HG03159 (cell line): ENCODE data around the gene PLA2G15.
A peak's percentile ranks its signal among the peaks of the same experiment; 100 is the strongest.

Experiments used
- ATAC-seq: cut with Tn5 transposase; IDR thresholded peaks from one replicate; pipeline ENCODE4 v1.9.1; 2021; ENCODE audit warnings: mild to moderate bottlenecking, moderate library complexity; ENCODE audit not compliant: unreplicated experiment

Gene PLA2G15

DNA sequence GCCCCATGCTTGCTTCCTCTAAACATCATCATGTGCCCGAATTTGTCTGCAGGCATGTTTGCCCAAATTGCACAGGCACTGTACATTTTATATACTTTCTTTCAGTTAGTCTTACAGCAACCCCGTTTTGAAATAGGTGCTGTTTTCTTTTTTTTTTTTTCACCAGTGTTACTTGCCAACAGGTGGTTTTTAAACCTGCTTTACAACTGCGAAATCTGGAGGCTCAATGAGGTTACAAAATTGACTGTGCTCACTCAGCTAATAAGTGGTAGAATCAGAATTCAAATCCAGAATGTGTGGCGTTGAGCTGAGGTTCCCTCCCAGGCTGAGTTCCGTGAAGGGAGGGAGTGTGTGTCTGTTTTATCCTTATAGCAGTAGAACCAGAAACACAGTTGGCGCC is 5.8 kb downstream of the PLA2G15 start:
- no peak for ATAC-seq

- ATAC-seq = no peak
Measured at GRCh38 chr16:68251832-68252231, 6.7 kb downstream of the PLA2G15 start.

DNA sequence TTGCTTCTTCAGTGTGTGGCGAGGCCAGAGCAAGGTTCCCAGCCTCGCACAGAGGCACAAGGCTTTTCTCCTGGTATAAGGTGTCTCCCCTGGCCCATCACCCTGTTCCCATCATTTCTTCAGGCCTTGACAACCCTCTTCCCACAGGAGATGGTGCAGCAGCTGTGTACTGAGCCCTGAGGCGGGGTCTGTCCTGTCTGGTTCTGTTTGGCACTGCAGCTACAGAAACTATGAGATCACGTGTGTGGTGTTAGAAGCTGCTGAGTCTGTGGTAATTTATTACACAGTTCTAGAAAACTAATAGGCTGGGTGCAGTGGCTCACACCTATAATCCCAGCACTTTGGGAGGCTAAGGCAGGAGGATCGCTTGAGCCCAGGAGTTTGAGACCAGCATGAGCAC is 7.2 kb downstream of the PLA2G15 start:
- ATAC-seq = no peak

- ATAC-seq = no peak
Measured at GRCh38 chr16:68253721-68254120, 8.5 kb downstream of the PLA2G15 start.

- ATAC-seq = no peak
Measured at GRCh38 chr16:68255712-68256111, 10.5 kb downstream of the PLA2G15 start.

- peak; percentile 52 for ATAC-seq
Measured at GRCh38 chr16:68257251-68257905, 12.2 kb downstream of the PLA2G15 start.

DNA sequence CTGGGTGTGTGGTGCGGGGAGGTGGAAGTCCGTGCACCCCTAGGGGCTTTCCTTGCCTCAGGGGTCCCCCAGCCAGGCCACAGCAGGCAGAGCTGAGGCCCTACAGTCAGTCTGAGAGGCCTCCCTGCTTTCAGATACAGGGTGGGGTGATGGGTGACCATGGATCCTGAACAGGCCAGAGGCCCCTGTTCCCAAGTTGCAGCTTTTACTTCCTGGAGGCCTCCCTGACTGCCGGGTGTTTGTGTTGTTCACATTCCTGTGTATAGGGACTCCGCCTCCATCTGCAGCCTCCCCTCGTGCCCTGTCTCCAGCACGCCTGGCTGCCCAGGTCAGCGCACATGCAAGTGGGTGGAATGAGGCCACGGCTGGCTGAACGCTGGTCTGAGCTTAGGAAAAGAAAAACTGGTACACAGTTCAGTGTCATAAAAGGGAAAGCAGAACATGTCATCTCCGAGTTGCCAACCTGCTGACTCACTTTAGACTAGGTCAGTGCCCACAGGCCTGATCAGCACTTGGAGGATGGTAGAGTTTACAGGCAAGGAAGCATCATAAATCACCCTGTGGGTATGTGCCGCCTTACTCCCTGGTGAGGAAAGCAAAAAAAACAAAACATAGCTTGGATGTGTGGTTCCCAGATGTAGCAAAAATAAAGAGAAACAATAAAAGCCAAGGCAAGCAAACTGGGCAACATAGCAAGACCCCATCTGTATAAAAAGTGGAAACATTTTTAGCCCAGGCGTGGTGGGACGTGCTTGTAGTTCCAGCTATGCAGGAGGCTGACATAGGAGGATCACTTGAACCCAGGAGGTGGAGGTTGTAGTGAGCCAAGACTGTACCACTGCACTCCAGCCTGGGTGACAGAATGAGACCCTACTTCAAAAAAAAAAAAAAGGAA is 13.0 kb downstream of the PLA2G15 start:
- ATAC-seq = peak; percentile 17

GRCh38 chr16:68259007-68259825 is 14.0 kb downstream of the PLA2G15 start:
- no peak for ATAC-seq

DNA sequence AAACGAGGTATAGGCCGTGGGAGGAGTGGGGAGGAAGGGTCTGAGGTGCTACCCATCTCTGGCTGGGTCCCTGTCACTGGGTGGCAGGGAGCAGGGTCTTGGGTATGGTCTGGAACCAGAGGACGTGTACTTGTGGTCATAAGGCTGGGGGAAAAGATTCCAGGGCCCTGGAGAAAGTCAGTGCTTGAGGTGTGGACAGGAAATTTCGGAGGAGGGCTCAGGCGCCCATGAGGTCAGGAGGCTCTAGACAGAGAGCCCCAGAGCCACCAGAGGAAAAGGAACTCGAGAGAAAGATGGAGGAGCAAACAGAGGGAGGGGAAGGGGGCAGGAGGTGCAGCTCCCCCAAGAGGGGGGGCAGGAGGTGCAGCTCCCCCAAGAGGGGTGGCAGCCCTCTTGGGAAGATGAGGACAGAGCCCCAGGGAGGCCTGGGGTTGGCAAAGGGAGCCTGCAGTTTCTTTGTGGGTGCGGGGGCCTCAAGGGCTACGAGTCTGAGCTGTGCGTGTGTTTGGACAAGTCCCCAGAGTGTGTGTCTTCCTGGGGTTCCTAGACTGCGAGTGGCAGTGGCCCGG is 18.5 kb downstream of the PLA2G15 start:
- no peak for ATAC-seq

- peak; percentile 58 for ATAC-seq
Measured at GRCh38 chr16:68264128-68265077, 19.2 kb downstream of the PLA2G15 start, which contains the start of gene SLC7A6. TSS of gene SLC7A6 (plus strand) at chr16:68264526. CDS start at chr16:68274727, 10,201 bp downstream.

DNA sequence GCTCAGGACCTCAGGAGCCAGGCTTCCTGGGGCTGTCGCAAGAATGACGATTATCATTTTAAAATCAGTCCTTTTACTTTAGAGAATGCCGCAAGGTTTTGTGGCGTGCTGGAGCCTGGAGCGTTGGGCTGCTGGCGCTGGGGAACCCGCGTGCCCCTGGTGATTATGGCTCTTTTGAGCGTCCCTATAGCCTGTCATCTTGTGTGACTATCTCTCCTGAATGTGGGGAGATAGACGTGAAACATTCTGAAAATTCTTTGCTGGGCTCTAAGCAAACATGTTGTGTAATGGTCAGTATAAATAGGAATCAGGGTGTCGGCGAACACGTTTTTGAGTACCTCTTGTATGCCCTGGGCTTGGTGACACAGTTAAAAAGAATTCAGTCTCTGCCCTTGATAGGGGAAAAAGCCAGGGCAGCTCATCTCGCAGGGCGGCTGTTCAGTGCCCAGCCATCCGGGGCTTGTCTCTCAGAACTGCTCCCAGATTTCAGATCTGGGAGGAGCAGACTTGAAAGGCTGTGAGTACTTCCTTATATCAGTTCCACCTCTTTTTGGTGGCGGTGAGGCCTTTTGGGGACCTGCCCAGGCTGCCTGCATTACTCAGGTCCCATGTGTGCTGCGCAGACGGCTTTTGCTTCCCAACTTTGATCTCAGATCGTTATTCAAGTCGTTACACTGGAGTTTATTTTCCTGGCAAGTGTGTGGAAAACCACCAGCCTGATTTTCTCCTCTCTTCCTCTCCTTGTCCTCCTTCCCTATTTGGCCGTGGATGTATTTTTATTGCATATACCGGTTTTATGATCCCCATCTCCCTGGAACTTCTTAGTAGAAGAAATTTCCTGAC is 20.1 kb downstream of the PLA2G15 start:
- ATAC-seq = peak; percentile 7

DNA sequence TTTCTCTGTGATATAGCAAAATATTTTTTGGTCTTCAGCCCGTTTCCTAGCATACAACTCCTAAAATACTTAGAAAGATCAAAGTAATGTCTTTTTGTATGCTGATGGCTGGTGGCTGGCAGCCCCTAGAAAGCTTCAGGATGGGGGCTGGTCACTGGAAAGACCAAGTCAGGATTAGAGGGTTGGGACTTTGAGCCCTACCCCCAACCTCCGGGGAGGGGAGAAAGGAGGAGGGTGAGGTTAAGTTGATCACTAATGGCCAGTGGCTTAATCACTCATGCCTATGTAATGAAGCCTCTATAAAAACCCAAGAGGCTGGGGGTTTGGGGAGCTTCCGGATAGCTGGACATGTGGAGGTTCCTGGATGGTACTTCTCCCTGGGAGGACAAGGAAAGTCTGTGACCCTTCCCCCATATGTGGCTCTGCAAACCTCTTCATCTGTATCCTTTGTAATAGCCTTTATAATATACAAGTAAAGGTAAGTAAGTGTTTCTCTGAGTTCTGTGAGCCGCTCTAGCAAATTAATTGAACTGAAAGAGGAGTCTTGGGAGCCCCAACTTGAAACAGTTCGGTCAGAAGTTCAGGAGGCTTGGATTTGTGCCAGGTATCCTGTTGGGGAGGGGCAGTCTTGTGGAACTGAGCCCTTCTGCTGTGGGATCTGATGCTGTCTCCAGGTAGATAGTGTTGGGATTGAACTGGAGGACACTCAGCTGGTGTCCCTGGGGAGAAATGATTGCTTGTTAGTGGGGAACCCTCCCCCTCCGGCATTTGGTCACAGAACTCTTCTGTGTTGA is 22.6 kb downstream of the PLA2G15 start:
- no peak for ATAC-seq

DNA sequence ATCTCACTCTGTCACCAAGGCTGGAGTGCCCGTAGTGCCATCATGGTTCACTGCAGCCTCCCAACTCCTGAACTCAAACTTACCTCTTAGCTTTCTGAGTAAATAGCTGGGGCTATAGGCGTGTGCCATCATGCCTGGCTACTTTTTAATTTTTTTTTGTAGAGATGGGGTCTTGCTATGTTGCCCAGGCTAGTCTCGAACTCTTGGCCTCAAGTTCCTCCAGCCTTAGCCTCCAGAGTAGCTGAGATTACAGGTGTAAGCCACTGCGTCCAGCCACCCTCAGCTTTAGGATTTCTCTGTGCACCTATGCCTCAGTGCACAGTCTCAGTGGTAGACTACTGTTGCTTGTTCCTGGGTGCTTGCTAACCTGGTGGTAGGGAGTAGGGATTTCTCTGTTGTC is 24.6 kb downstream of the PLA2G15 start:
- no peak for ATAC-seq

- ATAC-seq = no peak
Measured at GRCh38 chr16:68270353-68270752, 25.2 kb downstream of the PLA2G15 start.

GRCh38 chr16:68272507-68273209 is 27.5 kb downstream of the PLA2G15 start:
- ATAC-seq = no peak

- no peak for ATAC-seq
Measured at GRCh38 chr16:68273459-68273858, 28.3 kb downstream of the PLA2G15 start.

- ATAC-seq = no peak
Measured at GRCh38 chr16:68273896-68274295, 28.7 kb downstream of the PLA2G15 start.

DNA sequence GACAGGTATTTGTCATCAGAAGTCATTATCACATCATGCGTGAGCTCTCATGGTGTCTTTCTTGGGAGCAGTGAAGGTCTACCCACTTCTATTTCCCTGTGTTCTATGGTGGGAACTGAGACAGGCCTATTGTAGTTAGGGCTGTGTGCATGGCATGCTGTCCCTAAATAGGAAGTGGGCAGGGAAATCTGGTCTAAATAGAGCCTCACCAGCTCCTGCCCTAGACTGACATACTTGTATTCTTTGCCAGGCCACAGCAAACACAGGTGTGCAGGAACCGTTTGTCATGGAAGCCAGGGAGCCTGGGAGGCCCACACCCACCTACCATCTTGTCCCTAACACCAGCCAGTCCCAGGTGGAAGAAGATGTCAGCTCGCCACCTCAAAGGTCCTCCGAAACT is 29.3 kb downstream of the PLA2G15 start:
- no peak for ATAC-seq
